Breast epithelium (tissue), 4 donors: ENCODE measurements around the gene HDAC6. TPM values are rescaled to one million over a fixed set of nuclear protein-coding genes. Genes with fewer than 3 reads are reported as not detected.
A peak's percentile ranks its signal among the peaks of the same experiment; 100 is the strongest.

Experiments
- DNase-seq, 2 donors: peaks; one replicate each; pipeline ENCODE4 v3.0.0-alpha.2; 2019; ENCODE audit warnings: low spot score in 2 of 2
- H3K27ac ChIP-seq, 2 donors: fragments of 200-600 bp; sonication (generic) in 1 of 2; one replicate each; pipeline ENCODE4 v1.5.1; 2016 to 2019; ENCODE audit warnings: mild to moderate bottlenecking in 1 of 2
- H3K27me3 ChIP-seq, 2 donors: fragments of 200-600 bp; sonication (generic) in 1 of 2; one replicate each; pipeline versions ENCODE4 v1.5.1 to v1.6.0; 2017 to 2019; ENCODE audit warnings: control low read depth in 1 of 2, mild to moderate bottlenecking in 1 of 2
- H3K36me3 ChIP-seq: fragments of 200-600 bp; one replicate; pipeline ENCODE4 v1.5.1; 2019
- H3K4me1 ChIP-seq, 2 donors: fragments of 200-600 bp; sonication (generic); one replicate each; pipeline ENCODE4 v1.5.1; 2016 to 2019; ENCODE audit warnings: control low read depth in 1 of 2
- H3K4me3 ChIP-seq, 3 donors: fragments of 200-600 bp; sonication (generic); 1 replicate in 2 of 3; 2 replicates in 1 of 3; pipeline ENCODE4 v1.5.1; 2016 to 2019; ENCODE audit warnings: mild to moderate bottlenecking in 3 of 3, moderate library complexity in 2 of 3
- H3K9me3 ChIP-seq, 2 donors: fragments of 200-600 bp; sonication (generic) in 1 of 2; one replicate each; pipeline ENCODE4 v1.5.1; 2016 to 2019; ENCODE audit warnings: control low read depth in 1 of 2
- POLR2A ChIP-seq: fragments of 450-650 bp; IDR thresholded peaks from one replicate; pipeline ENCODE4 v1.6.1; 2016; ENCODE audit warnings: antibody characterized with exemption, mild to moderate bottlenecking, moderate library complexity
- POLR2AphosphoS5 ChIP-seq, 3 donors: sonication (generic); formaldehyde crosslinking; IDR thresholded peaks; one replicate each; pipeline ENCODE4 v1.6.1; 2017; ENCODE audit warnings: antibody characterized with exemption in 3 of 3
- intact Hi-C: fragments of 100-400 bp; cut with DNase I; formaldehyde crosslinking; loops from one replicate; pipeline ENCODE4 v1.15.1; 2023; ENCODE audit warnings: low total_unique reads
- total RNA-seq, 3 donors: library from RNA; depleted of rRNA; stranded (reverse); fragments of >200 nt; gene quantifications; one replicate each; pipeline ENCODE4 v1.1.0, GENCODE V29; 2016
- TF ChIP-seq, protein P1 (sequence below), 3 donors: fragments of 450-650 bp; IDR thresholded peaks; one replicate each; pipeline ENCODE4 v1.5.1; 2016 to 2017; ENCODE audit warnings: antibody characterized with exemption in 3 of 3, mild to moderate bottlenecking in 3 of 3, moderate library complexity in 3 of 3

Gene HDAC6
- total RNA-seq, 3 donors from 2014 or later = 78.2 to 86.2 (median 84.3) TPM

DNA sequence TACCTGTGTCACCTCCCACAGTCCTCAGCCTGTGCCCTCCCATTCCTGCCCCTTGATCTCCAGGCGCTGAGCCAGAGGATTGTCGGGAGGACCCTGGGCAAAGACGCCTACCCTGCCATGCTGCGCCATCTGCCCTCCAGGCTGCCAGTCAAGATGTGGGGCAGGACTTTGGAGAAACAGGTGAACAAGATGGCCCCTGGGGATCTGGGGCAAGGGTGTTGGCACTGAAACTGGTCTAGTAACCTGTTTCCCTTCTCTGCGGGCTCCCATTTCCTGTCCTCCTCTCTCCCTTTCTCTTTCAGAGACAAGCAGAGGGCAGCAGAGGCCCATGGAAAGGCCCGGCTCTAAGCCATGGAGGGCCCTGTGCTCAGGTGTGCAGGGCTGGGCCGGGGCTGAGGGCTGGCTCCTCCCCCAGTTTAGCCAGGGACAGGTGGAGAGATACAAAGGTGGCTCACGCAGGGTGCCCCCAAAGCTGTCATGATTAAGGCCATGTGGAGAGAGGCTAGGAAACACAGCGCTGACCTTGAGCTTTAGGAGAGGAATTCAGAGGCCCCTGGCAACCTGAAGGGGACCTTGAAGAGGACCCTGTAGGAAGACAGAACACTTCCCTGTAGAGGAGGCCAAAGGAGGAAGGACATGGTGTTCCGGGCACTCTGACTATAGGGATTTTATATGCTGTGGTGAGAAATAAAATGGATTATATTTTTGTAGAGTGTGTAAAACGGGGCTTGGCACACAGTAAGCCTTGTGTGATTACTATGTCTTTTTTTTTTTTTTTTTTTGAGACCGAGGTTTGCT, 40.0 kb upstream of the HDAC6 start, which contains the start of gene GLOD5:
TSS of gene GLOD5 (plus strand) at position 74 of the 798 bp plus-strand sequence. CDS start at position 118, 44 bp downstream.
- Histone ChIP-seq H3K9me3 (no peaks in the 10 kb centered on the region), H3K27ac (peak within 1 kb of the TSS; percentile 57 to 67), H3K36me3 (no peaks in the 10 kb centered on the region), H3K4me1 (no peaks in the 10 kb centered on the region), H3K4me3 (peak within 1 kb of the TSS in 1 of 3 donors; percentile 41), H3K27me3 (peaks cover 0 to 48% of the 10 kb centered on the region in 2 donors)
- intact Hi-C loops = no loop called here
- TF ChIP-seq, protein P1, sequence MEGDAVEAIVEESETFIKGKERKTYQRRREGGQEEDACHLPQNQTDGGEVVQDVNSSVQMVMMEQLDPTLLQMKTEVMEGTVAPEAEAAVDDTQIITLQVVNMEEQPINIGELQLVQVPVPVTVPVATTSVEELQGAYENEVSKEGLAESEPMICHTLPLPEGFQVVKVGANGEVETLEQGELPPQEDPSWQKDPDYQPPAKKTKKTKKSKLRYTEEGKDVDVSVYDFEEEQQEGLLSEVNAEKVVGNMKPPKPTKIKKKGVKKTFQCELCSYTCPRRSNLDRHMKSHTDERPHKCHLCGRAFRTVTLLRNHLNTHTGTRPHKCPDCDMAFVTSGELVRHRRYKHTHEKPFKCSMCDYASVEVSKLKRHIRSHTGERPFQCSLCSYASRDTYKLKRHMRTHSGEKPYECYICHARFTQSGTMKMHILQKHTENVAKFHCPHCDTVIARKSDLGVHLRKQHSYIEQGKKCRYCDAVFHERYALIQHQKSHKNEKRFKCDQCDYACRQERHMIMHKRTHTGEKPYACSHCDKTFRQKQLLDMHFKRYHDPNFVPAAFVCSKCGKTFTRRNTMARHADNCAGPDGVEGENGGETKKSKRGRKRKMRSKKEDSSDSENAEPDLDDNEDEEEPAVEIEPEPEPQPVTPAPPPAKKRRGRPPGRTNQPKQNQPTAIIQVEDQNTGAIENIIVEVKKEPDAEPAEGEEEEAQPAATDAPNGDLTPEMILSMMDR (IDR thresholded peaks at IDR 0.05) = peak in 2 of 3 donors; percentile 33 to 51
- TF ChIP-seq POLR2AphosphoS5 (IDR thresholded peaks at IDR 0.05) (peak in 1 of 3 donors; percentile 45), POLR2A (no peak)
- DNase-seq = peak; percentile 67 to 69

DNA sequence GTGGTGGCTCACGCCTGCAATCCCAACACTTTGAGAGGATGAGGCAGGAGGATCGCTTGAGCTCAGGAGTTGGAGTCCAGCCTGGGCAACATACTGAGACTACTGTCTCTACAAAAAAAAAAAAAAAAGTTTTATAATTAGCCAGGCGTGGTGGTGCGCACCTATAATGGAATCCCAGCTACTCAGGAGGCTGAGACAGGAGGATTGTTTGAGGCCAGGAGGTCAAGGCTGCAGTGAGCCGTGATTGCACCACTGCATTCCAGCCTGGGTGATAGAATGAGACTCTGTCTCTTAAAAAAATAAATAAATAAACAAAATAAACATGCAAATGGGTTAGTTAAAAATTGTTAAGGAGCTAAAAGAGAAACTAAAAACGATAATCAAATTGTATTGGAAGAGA, 32.6 kb upstream of the HDAC6 start:
- Histone ChIP-seq H3K9me3 (no peaks in the 10 kb centered on the region), H3K27ac (no peak overlapping the region), H3K27me3 (peaks cover 0 to 32% of the 10 kb centered on the region in 2 donors), H3K36me3 (no peaks in the 10 kb centered on the region), H3K4me3 (no peak overlapping the region), H3K4me1 (no peaks in the 10 kb centered on the region)
- no peak for TF ChIP-seq POLR2AphosphoS5 (IDR thresholded peaks at IDR 0.05)
- TF ChIP-seq POLR2A = no peak
- TF ChIP-seq, protein P1 (IDR thresholded peaks at IDR 0.05) = no peak
- intact Hi-C loops = no loop called here
- no peak for DNase-seq

DNA sequence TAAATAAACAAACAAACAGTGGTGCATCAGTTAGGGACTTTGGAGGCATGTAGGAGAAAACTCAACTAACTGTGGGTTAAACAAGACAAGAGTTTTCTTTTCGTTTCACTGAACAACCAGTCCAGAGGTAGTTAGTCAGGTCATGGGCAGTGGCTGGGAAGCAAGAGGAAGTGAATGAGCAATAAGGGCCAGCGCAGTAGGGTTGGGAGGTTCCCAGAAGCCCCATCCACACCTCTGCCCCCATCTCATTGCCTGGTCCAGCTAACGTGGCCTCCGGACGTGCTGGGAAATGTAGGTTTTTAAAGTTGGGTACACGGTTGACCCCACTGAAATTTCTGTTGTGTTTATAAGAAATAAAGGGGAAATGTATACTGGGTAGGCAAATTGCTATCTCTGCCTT, 31.6 kb upstream of the HDAC6 start:
- Histone ChIP-seq H3K9me3 (no peaks in the 10 kb centered on the region), H3K4me1 (no peaks in the 10 kb centered on the region), H3K27ac (no peak overlapping the region), H3K4me3 (no peak overlapping the region), H3K36me3 (no peaks in the 10 kb centered on the region), H3K27me3 (peaks cover 0 to 35% of the 10 kb centered on the region in 2 donors)
- intact Hi-C loops = no loop called here
- TF ChIP-seq, protein P1 (IDR thresholded peaks at IDR 0.05) = no peak
- no peak for TF ChIP-seq POLR2A
- TF ChIP-seq POLR2AphosphoS5 (IDR thresholded peaks at IDR 0.05) = no peak
- no peak for DNase-seq

DNA sequence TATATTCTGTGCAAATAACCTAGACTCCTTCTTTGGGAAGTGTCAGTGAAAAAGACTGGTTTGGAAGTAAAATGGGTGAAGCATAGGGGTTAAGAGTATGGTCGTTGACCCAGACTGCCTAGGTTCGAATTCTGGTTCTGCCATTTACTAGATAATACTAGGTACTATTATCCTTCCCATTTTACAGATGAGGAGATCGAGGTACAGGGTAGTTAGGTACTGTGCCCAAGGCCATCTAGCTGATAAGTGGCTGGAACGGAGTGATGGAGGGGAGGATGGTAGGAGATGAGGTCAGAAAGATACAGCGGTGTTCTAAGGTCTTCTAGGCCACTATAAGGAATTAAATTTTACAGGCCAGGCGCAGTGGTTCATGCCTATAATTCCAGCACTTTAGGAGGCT, 29.3 kb upstream of the HDAC6 start:
- TF ChIP-seq, protein P1 (IDR thresholded peaks at IDR 0.05) = no peak
- no peak for TF ChIP-seq POLR2A
- no peak for TF ChIP-seq POLR2AphosphoS5 (IDR thresholded peaks at IDR 0.05)
- Histone ChIP-seq H3K36me3 (no peaks in the 10 kb centered on the region), H3K27ac (no peak overlapping the region), H3K27me3 (peaks cover 0 to 41% of the 10 kb centered on the region in 2 donors), H3K9me3 (no peaks in the 10 kb centered on the region), H3K4me3 (no peak overlapping the region), H3K4me1 (no peaks in the 10 kb centered on the region)
- DNase-seq = no peak
- intact Hi-C loops = no loop called here

DNA sequence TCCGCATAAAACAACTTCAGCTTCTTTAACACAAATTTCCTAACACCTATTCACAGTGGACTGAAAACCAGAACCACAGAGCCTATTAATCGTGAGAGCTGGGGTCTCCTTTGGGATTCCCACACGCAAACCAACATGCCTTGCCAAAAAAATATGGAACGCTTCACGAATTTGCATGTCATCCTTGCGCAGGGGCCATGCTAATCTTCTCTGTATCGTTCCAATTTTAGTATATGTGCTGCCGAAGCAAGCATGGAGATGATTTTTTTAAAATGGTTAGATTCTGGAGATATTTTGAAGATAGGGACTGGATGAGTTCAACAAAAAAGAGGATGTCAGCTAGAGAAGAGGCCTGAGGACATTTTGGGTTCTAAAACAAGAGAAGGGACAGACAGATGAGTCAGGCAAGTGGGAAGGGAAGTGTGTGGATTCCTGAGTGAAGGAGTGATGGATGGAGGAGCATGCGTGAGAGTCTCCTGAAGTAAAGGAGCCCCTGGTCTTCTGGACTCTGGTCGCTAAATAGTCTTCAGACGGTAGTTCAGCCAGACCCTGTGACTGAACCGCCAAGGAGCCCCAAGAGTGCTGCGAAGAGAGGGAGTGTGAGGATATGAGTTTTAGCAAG, 24.9 kb upstream of the HDAC6 start:
- peaks cover 0 to 51% of the 10 kb centered on the region in 2 donors for H3K27me3 ChIP-seq
- no peaks in the 10 kb centered on the region for H3K4me1 ChIP-seq
- no peak overlapping the region for H3K4me3 ChIP-seq
- DNase-seq = no peak
- TF ChIP-seq POLR2A (no peak), POLR2AphosphoS5 (IDR thresholded peaks at IDR 0.05) (no peak)
- TF ChIP-seq, protein P1 (IDR thresholded peaks at IDR 0.05) = no peak
- H3K27ac ChIP-seq = no peak overlapping the region
- intact Hi-C loops = no loop called here
- H3K36me3 ChIP-seq = no peaks in the 10 kb centered on the region
- H3K9me3 ChIP-seq = no peaks in the 10 kb centered on the region
